ENCODE measurements around the gene SHC2.
A peak's percentile ranks its signal among the peaks of the same experiment; 100 is the strongest.

- peak; percentile 23 for TF ChIP-seq POLR2A (IDR thresholded peaks at IDR 0.05; ENCODE audit: low read length)
- no peak for TF ChIP-seq GATA1 (IDR thresholded peaks at IDR 0.05; ENCODE audit: low read depth, low read length)
Measured at GRCh38 chr19:506404-507285, 45.8 kb upstream of the SHC2 start.
